Retina (tissue), 1 donor: Measurements from ENCODE around the gene HERC2.
"Not testable (repeated sequence)": the region's sequence is repeated elsewhere in the genome, so short reads cannot be mapped to it uniquely, and the experiment has no call there.

Source experiments
- DNase-seq: peaks from one replicate; pipeline ENCODE4 v3.0.0-alpha.2; 2016

The HERC2 gene

DNA sequence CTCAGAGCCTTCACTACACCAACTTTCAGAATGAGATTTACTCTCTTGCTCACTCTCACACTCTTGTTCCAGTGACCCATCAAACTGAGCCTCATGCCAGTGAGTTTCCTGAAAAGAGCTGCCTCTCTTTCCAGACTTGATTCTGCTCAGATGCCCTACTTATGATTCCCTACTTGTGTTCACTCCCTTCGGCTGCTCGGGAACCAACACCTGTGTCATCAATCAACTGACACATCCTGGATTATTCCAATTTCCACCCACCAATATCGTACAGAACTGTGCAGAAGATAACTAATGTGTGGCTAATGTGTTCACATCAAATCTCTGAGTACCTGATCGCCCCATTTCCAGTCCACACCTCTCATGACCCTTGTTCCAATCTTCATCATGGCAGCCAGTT, 100.3 kb downstream of the HERC2 start:
- DNase-seq = not testable (repeated sequence)

DNA sequence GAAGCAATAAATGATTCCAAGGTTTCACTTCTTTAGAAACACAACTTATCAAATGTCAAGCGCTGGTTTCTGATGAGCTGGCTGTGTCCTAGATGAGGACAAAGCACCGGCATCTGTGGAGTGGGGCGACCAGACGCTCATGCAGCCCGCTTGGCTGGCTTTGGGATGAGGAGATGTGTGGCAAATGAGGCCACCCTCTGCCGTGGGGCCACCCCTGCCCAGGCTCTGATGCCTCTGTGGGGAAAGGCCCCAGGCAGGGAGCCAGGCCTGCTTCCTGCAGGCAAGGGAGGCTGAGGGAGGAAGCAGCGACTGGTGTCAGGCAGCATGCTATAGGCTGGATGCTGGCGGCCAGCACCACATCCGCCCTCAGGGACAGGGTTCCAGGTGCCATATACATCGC, 102.9 kb downstream of the HERC2 start:
- DNase-seq = no peak

DNA sequence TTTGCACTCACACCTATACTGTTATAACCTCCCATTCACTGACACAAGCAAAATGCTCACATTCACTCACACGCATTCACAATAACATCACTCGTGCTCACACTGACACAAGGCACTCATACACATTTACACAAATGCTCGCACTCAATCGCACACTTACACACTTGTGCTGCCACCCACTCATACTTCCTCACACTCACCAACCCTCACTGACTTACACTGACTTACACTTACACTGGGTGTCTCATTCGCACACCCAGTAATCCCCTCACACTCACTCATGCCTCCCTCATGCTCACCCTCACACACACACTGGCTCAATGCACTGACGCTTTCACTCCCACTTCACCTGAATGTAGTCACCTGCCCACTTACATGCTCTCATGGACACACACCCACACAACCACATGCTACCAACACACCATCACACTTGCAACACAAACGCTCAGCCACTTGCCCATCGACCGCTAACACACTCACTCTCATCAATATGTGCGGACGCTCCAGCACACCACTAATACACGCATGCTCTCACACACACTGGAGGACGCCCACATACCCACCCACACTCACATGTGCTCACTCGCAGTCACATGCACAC, 104.9 kb downstream of the HERC2 start:
- DNase-seq = not testable (repeated sequence)

DNA sequence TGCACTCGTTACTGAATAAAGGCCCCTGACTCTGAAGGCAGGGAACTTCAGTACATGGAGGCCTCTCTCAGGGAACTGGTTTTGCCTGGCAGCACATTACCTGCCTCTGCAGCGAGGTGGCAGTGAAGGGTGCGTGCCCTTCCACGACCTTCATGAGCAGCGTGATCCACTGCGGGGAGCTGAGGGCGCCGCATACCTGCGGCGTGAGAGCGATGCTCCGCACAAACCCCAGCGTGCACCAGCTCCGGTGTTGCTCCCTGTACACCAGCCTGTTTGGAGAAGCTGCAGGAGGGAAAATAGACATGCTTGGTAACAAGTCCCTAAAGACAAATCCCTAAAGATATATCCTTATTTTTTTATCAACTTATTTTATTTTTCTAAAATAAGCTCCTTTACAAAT, 106.5 kb downstream of the HERC2 start:
- DNase-seq = not testable (repeated sequence)

DNA sequence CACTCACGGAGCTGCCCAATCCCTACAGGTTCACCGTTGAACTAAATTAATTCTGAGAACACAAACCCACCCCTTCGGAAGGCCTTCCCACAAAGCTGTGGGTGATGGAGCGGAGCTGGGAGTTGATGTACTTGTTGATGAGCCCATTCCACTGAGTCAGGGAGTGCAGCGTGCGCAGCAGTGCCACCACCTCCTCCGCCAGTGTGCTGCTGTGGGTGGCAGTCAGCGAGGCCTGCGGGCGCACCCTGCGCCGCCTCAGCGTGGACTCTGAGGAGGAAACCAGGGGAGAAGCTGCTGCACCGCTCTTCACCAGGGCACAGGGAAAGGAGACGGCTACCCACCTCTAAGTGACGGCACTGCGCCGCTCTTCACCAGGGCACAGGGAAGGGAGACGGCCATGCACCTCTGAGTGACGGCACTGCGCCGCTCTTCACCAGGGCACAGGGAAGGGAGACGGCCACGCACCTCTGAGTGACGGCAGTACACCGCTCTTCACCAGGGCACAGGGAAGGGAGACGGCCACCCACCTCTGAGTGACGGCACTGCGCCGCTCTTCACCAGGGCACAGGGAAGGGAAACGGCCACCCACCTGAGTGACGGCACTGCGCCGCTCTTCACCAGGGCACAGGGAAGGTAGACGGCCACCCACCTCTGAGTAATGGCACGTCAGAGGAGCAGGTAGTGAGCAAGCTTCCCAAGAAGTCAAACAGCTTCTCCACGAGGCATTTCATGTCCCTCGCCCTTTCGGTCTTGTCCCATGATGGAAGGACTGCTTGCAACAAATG, 107.8 kb downstream of the HERC2 start:
- not testable (repeated sequence) for DNase-seq

DNA sequence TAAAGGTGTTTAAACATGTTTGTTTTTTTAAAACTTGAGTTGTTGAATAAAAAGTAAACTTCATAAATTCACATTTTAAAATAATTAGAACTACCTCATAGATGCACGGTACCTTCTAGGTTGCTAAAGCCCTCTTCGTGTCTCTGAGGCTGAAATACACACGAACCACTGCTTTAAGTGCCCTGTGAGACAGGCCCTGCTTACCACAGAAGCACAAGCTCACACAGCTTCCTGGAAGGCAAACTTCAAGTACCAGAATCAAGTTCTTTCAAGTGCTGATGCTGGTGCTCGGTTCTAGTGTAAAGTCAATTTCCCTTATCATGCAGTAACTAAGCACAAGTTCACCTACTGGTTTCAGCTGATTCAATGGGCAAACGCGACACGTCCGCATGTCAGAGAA, 108.6 kb downstream of the HERC2 start:
- DNase-seq = not testable (repeated sequence)

DNA sequence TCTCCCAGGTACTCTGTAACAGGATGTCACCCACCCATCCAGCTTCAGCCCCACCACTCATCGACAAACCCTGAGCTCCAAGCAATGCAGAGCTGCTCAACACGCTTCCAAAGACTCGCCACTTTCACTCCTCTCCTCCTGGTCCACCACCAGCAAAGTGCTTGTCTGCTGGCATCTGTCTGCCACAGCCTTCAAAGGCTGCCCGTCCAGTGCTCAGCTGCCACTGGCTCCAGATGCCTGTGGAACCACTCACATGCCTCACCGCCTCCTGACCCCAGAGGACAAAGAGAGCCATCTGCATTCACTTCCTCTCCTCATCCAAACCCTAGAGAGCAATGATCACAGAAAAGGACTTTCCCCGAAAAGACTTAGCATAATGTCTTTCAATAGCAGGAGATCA, 113.4 kb downstream of the HERC2 start:
- DNase-seq = peak; percentile 62

DNA sequence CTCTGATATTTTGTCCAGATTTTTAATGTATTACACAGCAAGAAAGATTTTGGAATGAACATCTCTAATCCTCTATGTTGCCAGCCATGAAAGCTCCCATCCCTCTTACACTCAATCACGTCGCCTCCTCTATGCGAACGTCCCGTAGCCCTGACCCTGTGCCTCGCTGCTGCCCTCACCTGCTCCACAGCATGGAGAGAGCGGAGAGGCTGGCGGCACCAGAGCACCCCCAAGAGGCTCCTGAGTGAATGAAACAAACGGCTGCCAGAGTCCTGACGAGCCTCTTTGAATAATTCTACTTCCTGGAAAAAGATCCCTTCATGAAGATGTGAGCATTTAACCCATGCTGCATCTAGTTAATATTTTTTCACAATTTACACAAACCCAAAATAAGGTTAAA, 116.3 kb downstream of the HERC2 start:
- DNase-seq = not testable (repeated sequence)

DNA sequence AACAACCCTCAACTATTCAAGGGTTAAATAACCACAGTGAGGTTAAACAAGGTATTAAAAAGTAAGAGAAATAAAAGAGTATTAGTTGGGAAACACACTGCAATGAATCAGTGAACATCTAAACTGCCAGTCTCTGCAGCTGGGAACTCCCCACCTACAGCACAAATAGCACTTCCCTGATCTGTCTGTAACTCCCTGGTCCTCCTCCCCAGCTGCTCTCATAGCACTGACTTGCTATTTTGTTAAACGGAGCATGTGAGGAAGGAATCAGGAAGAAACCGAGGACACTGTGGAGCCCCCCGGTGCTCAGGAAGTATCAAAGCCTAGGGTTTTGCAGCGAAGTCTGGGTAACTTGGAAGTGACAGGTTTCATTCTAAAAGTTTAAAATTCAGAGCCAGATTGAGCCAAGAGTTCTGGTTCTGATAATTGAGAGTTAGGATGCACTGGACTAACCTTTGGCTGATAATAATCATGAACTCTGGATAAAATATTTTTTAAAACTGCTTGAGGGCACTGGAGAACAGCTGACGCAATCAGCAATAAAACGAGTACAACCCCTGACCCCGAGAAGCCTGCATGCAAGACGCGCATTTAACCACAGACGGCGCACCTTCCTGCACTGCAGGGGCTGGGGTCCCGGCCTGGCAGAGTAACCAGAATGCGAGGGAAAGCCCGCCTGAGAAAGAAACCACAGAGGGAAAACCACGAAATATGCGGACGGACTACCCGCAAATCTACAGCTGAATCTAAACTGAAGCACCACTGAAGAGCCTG, 118.7 kb downstream of the HERC2 start:
- DNase-seq = not testable (repeated sequence)

DNA sequence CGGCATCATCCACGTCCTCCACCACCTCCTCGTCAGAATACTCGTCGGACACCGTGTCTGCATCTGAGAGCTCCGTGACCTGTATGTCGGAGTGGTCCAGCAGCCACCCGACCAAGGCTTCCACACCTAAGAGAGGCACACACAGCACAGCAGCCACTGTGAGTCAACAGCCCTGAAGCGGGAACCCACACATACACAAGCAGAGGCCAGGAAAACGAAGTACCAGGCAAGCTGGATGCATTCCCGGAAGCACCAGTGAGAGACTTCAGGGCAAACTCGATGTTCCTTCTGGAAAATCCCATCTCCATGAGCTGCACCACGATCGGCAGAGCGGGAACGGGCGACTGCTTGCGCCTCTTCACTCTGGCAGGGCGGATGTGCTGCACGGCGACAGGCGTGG, 119.9 kb downstream of the HERC2 start:
- DNase-seq = not testable (repeated sequence)

DNA sequence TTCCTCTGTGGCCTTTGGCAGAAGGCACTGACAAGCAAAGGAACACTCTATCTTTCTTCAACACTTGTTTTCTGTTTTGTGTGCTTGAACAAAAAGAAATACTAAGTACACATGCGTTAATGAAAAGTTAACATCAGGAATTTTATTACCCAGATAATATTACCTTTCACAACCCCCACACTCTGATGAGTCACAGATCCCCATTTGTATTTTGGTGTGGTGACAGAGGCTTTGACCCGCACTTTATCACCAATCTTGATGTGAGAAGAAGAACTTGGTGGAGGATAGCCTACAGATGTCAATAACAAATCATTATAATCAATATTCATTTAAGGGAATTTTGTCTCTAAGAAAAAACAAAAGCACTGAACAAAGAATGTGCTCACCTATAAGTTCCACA, 123.8 kb downstream of the HERC2 start:
- not testable (repeated sequence) for DNase-seq

DNA sequence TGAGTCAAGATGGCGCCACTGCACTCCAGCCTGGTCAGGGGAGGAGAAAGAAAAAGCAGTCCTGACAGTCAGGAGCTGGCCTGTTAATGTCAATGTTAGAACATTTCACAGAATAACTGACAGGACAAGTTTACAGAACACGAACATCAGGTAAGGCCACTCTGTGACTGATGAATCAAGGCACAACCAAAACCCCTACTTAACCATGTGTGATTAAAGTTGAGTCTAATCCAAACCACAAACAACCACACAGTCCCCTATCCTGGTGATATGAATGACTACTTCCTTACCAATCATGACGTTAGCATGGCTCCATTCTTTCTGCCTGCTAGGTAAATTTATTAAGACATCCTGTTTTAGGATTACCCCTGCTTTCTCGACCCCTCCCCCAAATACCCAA, 124.3 kb downstream of the HERC2 start:
- DNase-seq = not testable (repeated sequence)

DNA sequence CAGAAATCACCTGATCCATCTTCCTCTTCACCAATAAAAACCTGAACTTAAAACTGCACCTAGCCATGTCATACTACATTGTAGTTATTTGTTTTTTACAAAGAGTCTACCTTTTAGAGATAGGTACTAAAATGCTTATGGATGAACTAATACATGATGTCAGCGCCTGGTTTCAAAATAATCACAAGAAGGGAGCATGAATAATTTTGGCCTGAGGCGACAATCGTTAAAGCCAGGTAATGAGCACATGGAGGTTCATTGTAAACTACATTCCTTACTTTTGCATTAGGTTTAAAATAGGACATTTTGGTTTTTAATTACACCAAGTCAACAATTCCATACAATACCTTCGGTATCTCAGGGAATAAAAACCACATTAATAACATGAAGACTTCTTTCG, 125.4 kb downstream of the HERC2 start:
- not testable (repeated sequence) for DNase-seq

DNA sequence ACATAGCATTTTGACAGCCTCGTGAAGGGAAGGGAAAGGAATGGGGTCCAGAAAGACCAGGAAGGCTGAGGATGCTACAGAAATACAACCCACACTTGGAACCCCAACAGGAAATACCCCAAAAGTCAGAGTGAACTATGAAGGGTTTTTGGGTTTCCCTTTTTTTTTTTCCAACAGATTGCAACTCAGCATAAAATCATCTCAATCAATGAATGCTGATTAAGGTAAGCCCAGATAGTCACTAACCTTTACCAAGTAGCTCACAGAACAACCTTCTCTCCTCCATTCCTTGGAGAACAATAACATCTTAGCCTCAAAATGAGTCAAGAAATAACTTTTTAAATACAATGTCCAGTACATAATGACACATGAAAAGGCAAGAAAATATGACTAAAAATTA, 129.2 kb downstream of the HERC2 start:
- no peak for DNase-seq

DNA sequence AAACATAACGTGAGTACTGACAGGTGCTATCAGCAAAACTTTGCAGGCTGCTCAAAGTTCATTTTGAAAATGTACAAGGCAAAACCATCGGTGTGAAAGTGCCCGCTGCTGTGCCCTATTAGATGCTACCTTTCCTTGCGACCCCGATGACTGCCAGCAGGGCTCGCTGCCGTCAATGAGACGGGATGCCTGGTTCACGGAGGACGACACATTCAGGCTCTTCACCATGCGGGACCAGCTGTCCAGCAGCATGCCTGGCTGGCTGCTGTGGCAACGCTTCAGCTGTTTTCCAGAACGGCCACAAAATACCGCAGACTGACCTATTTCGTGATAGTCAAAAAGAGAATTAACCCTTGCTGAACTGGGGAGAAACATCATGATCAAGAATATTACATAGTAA, 130.1 kb downstream of the HERC2 start:
- DNase-seq = peak; percentile 87

DNA sequence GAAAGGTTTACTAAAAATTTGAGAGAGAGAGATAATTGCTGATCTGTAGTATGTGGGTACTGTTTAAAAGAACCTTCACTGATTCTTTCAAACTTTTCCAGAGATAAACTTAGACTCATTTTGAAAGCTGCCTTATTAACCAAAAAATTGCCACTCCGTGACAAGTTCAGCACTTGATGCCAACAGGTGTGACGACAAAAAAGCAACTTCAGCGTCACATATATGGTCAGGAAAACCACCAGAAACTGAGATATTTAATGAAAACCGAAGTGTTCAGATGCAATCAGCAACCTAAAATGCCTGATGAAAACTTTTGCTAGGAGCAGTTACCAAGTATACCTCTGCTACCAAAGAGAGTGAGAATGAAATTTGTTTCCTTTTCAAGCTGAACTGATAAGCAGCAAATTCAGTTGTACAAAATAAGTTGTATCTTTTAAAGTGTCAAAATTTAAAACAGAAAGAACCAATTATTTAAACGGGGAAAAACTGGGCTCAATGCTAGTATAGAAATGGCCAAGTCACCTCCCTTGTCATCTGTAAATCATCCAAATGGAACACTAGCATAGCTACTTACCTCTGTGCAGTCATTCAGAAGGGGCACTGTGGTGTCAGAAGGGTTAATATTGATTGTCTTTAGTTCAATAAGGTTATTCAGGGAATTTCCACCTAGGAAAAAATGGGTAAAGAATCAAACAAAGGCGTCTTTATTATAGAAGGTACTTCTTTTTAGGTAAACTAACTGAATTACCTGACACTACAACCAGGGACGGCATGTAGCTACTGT, 131.4 kb downstream of the HERC2 start:
- no peak for DNase-seq

DNA sequence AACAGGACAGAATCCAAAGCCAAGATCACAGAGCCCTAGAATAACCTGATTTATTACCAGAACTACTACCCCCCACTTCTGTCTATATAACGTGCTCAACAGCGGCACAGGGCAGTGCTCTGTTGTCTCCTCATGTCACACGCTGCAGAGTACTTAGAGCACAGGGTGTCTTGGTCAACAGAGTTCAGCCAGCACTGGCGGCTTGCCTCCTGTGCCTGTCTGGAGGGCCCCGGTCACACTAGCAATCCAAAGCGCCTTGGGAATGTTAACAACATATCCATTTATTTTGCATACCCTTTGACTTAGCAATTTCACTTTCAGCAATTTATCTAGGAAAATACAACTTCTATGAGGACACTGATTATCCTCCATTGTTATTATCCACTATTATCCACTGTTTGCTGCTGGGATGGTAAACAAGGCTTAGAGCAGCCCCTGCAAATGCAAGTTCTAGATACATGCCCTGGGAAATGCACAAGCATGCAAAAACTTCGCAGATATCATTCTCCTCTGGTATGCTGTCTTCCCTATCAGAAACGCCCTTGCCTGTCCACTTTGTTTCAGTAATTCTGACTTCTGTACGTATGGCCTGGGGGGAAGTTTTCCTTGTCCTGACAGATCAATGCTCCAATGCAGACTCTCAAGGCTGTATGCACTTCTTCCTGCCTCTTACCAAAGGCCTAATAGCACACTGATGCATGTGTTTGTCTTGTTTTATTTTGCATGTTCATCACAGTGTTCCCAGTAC, 136.7 kb downstream of the HERC2 start:
- DNase-seq = no peak

DNA sequence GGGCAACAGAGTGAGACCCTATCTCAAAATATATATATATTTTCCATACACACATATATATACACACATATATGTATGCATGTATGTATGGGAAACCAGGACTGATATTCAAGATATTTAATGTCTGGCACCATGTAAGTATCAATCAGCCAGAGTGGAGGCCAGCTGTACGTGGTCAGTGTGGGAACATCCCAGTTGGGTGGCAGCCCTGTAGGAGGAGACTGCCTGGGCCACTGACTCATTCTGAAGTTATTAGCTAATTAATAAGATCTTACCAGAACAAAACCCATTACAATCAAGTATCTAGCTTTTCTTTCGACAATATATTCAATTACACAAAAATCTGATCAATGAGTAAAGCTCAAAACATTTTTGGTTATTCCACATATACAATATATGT, 137.8 kb downstream of the HERC2 start:
- no peak for DNase-seq

DNA sequence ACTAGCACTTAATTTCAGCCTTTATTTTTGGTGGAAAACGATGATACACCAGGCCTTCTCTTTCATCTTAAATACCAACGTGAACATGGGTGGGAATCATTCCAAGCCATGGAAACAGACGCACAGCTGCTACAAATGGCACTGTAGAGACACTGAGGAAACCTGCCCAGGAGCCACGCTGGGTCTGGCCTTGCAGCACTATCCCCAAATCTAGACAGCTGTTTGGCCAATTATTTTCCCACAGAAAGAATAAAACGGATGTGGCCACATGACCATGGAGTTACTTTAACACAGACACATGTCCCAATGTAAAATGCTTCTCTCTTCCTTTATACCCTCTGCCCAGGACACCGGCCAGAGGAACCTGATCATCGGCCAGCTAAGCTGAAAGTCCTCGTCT, 139.2 kb downstream of the HERC2 start:
- no peak for DNase-seq

DNA sequence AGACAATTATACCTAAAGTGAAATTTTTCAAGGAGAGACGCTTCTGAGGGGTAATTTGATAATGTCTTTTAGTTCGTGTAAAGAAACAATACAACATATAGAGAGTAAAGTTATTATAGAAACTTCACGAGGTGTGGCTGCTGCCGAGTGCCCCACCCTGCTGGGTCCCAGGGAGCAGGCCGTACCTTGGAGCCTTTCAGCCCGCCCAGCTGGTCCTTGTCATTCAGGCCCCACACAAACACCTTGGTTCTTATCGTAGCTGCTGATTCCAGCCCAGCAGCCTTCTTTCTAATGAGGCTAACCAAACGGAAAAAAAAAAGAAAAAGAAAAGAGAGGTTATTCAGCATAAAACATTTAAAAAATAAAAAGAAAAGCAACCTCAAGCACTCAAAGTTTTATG, 139.8 kb downstream of the HERC2 start:
- no peak for DNase-seq

DNA sequence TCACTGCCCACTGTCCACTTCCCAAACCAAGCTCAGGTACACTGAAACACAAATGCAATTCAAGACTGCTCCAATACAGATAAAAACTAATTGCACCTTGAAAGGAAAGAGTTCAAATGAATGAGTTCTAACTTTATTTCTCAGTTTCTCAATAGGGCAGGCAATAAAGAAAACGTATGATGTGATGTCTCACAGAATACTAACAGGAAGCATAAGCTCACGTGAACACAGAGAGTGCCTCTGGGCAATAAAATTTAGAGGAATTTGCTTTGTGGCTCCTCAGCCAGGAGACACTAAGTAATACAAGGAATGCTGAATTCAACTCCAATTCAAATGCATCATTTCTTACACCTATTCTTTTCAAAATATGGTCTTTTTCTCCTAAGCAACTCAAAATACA, 140.6 kb downstream of the HERC2 start:
- no peak for DNase-seq

DNA sequence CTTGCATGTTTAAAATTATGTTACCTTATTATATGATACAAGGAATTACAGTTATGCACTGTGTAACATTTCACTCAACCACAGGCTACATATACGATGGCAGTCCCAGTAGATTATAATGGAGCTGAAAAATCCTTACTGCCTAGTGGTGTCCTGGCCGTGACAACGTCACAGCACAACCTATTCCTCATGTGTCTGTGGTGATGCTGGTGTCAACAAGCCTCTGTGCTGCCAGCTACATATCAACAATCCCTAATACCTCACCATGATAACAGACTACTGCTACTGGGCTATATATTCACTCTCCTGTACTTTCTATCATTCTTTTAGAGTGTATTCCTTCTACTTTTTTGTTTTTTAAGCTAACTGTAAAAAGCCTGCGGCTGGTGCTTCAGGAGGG, 142.7 kb downstream of the HERC2 start:
- no peak for DNase-seq
